Retinal pigment epithelial cell (primary cell): ENCODE results near the gene TNFSF11.

ENCODE experiments used
- DNase-seq: peaks from one replicate; pipeline ENCODE4 v3.0.0-alpha.2; 2010; ENCODE audit warnings: low read depth
- H3K4me3 ChIP-seq: 2 replicates; pipeline ENCODE4 v1.5.1; 2011; ENCODE audit warnings: mild to moderate bottlenecking, low read length, control low read depth, moderate library complexity
- TF ChIP-seq, protein P1 (sequence below): conservative IDR thresholded peaks from 2 replicates; pipeline ENCODE4 v1.5.1; 2011; ENCODE audit warnings: low read depth, low read length, control low read depth, inconsistent platforms

TNFSF11 gene

GRCh38 chr13:42595253-42595571 lies 21.3 kb downstream of the TNFSF11 start:
- TF ChIP-seq, protein P1, sequence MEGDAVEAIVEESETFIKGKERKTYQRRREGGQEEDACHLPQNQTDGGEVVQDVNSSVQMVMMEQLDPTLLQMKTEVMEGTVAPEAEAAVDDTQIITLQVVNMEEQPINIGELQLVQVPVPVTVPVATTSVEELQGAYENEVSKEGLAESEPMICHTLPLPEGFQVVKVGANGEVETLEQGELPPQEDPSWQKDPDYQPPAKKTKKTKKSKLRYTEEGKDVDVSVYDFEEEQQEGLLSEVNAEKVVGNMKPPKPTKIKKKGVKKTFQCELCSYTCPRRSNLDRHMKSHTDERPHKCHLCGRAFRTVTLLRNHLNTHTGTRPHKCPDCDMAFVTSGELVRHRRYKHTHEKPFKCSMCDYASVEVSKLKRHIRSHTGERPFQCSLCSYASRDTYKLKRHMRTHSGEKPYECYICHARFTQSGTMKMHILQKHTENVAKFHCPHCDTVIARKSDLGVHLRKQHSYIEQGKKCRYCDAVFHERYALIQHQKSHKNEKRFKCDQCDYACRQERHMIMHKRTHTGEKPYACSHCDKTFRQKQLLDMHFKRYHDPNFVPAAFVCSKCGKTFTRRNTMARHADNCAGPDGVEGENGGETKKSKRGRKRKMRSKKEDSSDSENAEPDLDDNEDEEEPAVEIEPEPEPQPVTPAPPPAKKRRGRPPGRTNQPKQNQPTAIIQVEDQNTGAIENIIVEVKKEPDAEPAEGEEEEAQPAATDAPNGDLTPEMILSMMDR, result no peak
- DNase-seq, result no peak
- no peak overlapping the region for H3K4me3 ChIP-seq

DNA sequence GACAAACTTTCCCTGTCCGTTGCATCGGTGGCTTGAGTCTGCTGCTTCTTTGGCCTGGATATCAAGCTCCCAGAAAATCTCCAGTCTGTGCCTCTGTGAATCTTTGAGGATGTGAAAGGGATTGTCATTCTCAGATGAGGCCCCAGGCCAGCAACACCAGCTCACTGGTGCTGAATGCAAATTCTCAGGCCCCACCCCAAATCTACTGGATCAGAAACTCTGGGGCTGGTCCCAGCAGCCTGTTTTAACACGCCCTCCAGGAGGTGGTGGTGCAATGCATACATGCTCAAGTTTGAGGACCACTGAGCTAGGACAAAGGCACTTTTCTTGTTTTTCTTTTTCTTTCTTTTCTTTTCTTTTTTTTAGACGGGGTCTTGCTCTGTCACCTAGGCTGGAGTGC lies 23.6 kb downstream of the TNFSF11 start:
- no peak for DNase-seq
- no peak overlapping the region for H3K4me3 ChIP-seq
- TF ChIP-seq, protein P1, result no peak

- no peak overlapping the region for H3K4me3 ChIP-seq
- DNase-seq, result no peak
- TF ChIP-seq, protein P1, result no peak
Measured at GRCh38 chr13:42600943-42601342, 27.0 kb downstream of the TNFSF11 start.

- TF ChIP-seq, protein P1, result no peak
- no peak for DNase-seq
- H3K4me3 ChIP-seq, result no peak overlapping the region
Measured at GRCh38 chr13:42602906-42603305, 29.0 kb downstream of the TNFSF11 start.

DNA sequence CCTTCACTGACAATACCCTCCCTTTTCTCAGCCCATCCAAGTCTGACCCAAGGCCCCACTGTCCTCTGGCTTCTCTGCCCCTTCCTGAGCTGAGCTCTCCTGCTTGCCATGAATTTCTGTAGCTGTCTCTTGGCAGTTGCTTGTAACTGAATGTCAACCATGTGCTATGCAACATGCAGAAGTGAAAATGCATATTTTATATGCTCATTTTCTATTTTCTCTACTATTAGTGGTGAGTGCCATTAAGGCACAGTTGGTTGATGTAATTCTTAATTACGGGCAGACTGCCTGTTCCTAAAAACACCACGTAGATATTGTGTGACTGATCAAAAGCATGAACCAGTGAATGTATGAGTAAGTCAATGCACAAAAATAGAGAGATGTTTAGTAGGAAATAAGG lies 29.6 kb downstream of the TNFSF11 start:
- TF ChIP-seq, protein P1, result no peak
- DNase-seq, result no peak
- no peak overlapping the region for H3K4me3 ChIP-seq

- TF ChIP-seq, protein P1, result no peak
- no peak for DNase-seq
Measured at GRCh38 chr13:42607546-42607945, 33.6 kb downstream of the TNFSF11 start.

DNA sequence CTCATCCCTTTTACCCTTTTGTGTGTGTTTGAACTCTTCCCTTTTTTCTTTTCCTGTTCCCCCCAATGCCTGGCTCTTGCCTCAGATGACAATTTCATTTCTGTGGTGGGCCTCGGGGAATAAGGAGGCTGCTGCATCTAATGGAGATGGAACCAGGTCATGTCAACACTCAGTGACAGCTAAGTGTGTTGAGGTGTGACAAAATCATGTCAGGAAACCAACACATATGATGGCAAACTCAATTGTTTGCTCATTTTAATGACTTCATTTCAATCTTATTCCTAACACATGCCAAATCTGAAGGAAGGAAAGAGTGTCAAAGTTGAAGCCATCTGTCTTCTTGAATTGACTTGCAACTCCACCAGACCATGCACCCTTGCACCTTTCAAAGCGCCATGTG lies 36.7 kb downstream of the TNFSF11 start:
- no peak for DNase-seq
- no peak overlapping the region for H3K4me3 ChIP-seq
- TF ChIP-seq, protein P1, result no peak

More at GRCh38 chr13:42607546-42607945, 33.6 kb downstream of the TNFSF11 start:
- H3K4me3 ChIP-seq, result no peak overlapping the region
